ENCODE measurements around the gene MTERF1. TPM values are rescaled to one million over a fixed set of nuclear protein-coding genes. Genes with fewer than 3 reads are reported as not detected.

The MTERF1 gene
- total and polyA plus RNA-seq, 2 of the 13 experiments (the other 11 are each of a cell fraction or from before 2014, with no cell fraction given) = 5.5 to 19.3 TPM

GRCh38 chr7:91911121-91911520 lies 30.6 kb upstream of the MTERF1 start:
- H4K20me1 ChIP-seq (ENCODE audit: insufficient read depth, low read length) = no peaks in the 10 kb centered on the region
- intact Hi-C loops (cut with micrococcal nuclease; ENCODE audit: unreplicated experiment) (no loop called here), in situ Hi-C loops (cut with HindIII; ENCODE audit: extremely low pct_ligation_motif_present, low pct_unique_long_range_greater_than_20kb) (no loop called here)
- H3K9ac ChIP-seq (ENCODE audit: insufficient read depth, low read depth, low read length) = no peak overlapping the region
- no peaks in the 10 kb centered on the region for H3K36me3 ChIP-seq (replicated peaks in 1 of 2; ENCODE audit: control insufficient read depth in 1 of 2, insufficient read depth in 2 of 2, low read length in 2 of 2)
- H3K4me3 ChIP-seq (replicated peaks in 1 of 3; ENCODE audit: insufficient read depth in 1 of 3, low read depth in 2 of 3, low read length in 3 of 3) = no peak overlapping the region
- no TSS peak for BruUV-seq (replicated peaks)
- ChIA-PET POLR2A (no interaction called here), CTCF (ENCODE audit: low intra/inter-chr PET ratio, low total read pairs) (no interaction called here)
- no peaks in the 10 kb centered on the region for H3K4me1 ChIP-seq (ENCODE audit: insufficient read depth, low read length)
- no peak overlapping the region for H3K27ac ChIP-seq (ENCODE audit: extremely low read length, insufficient read depth, low read length)
- ATAC-seq (no peak), FAIRE-seq (no peak), DNase-seq (ENCODE audit: low spot score) (no peak)
- WGBS (ENCODE audit: low lambda C conversion rate) = 43% methylated on average over 4 of the region's 4 CpGs
- H2AFZ ChIP-seq (ENCODE audit: low read length) = no peak overlapping the region
- no peak overlapping the region for H3K4me2 ChIP-seq (ENCODE audit: low read depth, low read length)
- TF ChIP-seq ZNF253 (CRISPR knock-in tag; IDR thresholded peaks at IDR 0.05; ENCODE audit: borderline replicate concordance) = no peak
- no peak for TF ChIP-seq MAFK (conservative IDR thresholded peaks at IDR 0.05 in 1 of 2, IDR thresholded peaks at IDR 0.05 in 1 of 2; ENCODE audit: low read length in 2 of 2)
- TF ChIP-seq HNF4G (IDR thresholded peaks at IDR 0.05; ENCODE audit: borderline replicate concordance, low read depth, low read length) = no peak
- no peak for TF ChIP-seq HNF4G (CRISPR knock-in tag; IDR thresholded peaks at IDR 0.05; ENCODE audit: borderline replicate concordance, low read depth)
- TF ChIP-seq NR2F2 (IDR thresholded peaks at IDR 0.05; ENCODE audit: borderline replicate concordance, low read depth) = no peak
- no peak for TF ChIP-seq ZFP62 (CRISPR knock-in tag; IDR thresholded peaks at IDR 0.05)
- no peak for TF ChIP-seq ZNF841 (CRISPR knock-in tag; IDR thresholded peaks at IDR 0.05; ENCODE audit: borderline replicate concordance)
- TF ChIP-seq MXD1 (CRISPR knock-in tag; IDR thresholded peaks at IDR 0.05) = no peak
- no peak for TF ChIP-seq CREM (IDR thresholded peaks at IDR 0.05)
- no peak for TF ChIP-seq CREM (CRISPR knock-in tag; IDR thresholded peaks at IDR 0.05)
- no peak for TF ChIP-seq ZFP1 (CRISPR knock-in tag; IDR thresholded peaks at IDR 0.05)
- no peak for TF ChIP-seq CEBPG (CRISPR knock-in tag; IDR thresholded peaks at IDR 0.05)
- no peaks in the 10 kb centered on the region for H3K79me2 ChIP-seq (ENCODE audit: insufficient read depth, low read length)
- no peaks in the 10 kb centered on the region for H3K27me3 ChIP-seq (ENCODE audit: control insufficient read depth in 1 of 2, insufficient read depth in 2 of 2, low read length in 2 of 2)
- no peaks in the 10 kb centered on the region for H3K9me3 ChIP-seq (ENCODE audit: low read length)
